ENCODE results near the gene CMTR2.

Gene CMTR2

DNA sequence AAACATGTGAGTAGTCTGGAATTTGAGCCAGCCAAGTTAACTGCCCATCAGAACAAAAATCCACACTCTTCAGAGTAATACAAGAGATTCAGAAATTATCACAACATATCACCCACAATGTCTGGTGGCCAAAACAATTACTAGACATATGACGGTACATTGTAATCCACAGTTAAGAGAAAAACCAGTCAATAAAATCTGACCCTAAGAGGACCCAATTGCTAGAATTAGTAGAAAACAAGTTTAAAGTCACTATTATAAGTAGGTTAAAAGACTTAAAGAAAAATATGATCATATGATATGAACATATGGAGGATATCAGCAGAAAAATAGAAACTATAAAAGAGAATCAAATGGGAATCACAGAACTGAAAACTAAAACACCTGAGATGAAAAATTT, 15.8 kb downstream of the CMTR2 start:
- DNase-seq (ENCODE audit: low spot score) = no peak

DNA sequence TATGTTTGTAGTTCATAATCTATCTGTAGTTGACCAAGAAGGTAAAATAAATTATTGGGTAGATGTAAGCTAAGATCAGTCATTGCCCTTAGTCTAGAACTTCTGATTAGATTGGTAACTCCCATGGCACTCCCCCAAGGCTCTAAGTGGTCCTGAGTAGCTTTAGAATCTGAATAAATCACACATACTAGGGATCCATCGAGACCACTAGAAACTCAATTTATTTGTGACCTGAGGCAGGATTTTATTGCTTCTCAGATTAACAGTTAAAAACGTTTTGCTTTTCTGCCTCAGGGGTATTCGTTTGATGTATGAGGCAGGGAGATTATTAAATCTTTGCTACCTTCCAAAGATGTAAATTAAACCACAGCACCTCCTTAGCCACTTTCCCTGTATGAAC, 24.9 kb downstream of the CMTR2 start:
- DNase-seq (ENCODE audit: low spot score) = no peak

DNA sequence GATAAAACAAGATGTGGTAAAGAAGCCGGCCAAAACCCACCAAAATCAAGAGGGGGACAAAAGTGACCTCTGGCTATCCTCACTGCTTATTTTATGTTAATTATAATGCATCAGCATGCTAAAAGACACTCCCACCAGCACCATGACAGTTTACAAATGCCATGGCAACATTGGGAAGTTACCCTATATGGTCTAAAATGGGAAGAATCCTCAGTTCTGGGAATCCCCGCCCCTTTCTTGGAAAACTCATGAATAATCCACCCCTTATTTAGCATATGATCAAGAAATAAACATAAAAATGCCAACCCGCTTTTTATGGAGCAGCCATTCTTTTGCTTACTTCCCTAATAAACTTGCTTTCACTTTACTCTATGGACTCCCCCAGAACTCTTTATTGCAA, 25.6 kb downstream of the CMTR2 start:
- DNase-seq (ENCODE audit: low spot score) = no peak

DNA sequence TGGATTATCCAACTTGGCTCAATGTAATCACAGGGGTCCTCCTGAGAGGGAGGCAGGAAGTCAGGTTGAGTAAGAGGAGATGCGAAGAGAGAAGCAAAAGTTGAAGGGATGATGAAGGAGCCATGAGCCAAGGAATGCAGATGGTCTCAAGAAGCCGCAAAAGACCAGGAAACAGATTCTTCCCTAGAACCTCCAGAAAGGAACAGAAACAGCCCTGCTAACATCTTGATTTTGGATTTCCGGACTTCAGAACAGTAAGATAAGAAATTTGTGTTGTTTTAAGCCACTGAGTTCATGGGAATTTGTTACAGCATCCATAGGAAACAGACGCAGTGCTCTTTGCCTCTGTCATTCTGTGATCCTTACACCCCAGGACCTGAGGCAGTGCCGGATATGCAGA, 26.8 kb downstream of the CMTR2 start:
- DNase-seq (ENCODE audit: low spot score) = no peak

DNA sequence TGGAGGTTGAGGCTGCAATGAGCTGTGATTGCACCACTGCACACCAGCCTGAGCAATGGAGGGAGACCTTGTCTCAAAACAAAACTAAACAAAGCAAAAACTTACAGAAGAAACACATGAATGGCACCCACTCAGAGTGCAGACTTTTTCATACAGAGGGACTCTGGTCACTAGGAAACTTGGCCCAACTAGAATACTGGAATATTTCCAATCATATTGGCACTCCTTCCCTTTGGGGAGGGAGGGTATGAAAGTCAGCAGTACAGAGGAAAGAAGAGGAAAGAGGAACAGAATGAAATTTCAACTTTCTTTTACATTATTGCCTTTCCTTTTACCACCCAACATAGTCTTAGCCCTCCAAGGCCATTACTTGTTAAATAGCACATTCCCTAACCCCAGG, 28.2 kb downstream of the CMTR2 start:
- DNase-seq (ENCODE audit: low spot score) = no peak

DNA sequence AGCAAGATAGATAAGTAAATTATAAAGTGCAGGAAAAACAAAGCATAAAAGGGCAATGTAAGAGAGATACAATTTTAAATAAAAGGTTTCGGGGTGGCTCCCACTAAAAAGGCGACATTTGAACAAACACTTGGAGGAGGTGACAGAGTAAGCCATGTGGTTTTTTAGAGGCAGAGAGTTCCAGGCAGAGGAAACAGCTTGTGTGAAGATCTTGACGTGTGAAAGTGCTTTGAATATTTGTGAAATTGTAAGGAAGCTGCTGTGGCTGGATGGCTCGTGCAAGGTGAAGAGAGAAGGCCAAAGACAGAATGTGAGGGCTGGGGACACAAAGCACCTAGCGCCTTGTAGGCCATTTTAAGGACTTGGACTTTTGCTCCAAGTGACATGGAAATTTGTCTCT, 30.1 kb downstream of the CMTR2 start:
- DNase-seq (ENCODE audit: low spot score) = no peak

DNA sequence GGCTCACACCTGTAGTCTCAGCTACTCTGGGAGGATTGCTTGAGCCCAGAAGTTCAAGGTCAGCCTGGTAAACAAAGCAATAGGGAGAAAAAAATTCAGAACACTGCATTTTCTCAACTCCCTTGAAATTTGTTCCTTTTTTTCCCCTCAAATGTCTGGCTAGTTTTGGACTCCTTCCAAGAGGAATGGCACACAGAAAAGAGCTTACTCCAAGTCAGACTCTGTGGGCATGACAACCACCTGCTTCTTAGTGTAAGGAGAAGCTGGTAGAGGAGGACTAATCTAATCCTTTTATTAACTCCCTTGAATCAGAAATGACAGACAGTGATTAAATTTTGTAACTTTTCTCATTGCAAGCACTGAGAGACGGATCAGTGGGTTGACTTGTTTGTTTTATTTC, 30.8 kb downstream of the CMTR2 start:
- no peak for DNase-seq (ENCODE audit: low spot score)

DNA sequence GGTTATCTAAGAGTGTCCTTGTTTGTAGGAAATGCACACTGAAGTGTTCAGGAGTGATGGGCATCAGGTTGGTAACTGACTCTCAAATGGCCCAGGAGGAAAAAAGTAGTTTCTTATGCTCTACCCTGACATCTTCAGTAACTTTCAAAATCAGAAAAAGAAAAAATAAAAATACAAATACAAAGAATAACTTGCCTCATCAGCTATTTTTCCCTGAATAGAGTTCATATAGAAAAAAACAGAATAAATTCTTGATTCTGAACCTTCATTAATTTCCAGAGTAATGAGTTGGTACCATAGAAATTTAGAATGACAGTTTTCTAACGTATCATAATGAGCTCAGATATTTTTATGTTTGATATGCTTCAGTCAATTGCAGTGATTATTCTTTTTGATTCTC, 31.4 kb downstream of the CMTR2 start:
- DNase-seq (ENCODE audit: low spot score) = no peak

DNA sequence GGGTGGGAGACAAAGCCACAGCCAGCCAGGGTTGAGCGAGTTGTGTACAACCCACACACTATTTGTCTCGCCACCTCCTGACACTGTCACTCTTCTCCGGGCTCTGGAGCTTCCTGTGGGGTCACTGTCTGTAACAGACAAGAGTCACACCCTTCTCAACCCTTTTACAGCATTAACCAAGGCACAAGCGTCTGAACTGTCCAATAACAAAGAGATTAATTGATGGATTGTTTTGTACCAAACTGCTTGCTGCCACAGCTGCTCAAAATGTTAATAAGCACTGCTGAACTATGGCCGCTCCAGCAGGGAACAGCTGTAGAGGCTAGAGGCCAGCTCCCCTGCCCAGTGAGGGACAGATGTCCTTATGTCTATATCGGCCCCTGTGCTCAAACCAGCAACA, 33.5 kb downstream of the CMTR2 start:
- no peak for DNase-seq (ENCODE audit: low spot score)

DNA sequence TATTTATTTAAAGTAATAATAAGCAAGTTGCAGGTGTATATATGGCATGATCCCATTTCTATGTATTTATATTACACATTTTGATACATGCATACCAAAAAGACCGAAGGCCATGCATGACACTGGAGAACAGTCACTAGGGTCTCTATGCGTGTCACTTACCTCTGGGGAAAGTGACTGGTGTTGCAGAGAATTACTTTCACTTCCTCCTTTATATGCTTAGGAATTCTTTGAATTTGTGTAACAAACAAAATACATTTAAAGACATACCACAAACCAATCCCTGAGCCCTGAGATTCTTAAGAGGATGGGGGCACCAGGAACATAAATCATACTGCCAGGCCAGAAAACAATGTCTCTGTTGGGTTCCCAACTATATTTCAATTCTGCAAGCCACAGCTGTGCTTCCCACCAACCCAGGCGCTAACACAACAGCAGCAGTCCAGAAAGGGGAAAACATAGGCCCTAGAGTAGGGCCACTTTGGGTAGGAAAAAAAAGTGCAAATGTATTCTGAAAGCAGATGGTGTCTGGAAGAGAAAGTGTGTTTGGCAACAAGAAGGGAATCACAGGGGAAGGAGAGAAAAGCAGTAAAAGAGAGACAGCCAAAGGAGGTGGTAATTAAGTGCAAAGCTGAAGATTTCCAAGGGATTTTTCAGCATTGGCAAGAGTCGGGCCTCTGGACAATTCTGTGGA, 34.2 kb downstream of the CMTR2 start:
- DNase-seq (ENCODE audit: low spot score) = no peak

DNA sequence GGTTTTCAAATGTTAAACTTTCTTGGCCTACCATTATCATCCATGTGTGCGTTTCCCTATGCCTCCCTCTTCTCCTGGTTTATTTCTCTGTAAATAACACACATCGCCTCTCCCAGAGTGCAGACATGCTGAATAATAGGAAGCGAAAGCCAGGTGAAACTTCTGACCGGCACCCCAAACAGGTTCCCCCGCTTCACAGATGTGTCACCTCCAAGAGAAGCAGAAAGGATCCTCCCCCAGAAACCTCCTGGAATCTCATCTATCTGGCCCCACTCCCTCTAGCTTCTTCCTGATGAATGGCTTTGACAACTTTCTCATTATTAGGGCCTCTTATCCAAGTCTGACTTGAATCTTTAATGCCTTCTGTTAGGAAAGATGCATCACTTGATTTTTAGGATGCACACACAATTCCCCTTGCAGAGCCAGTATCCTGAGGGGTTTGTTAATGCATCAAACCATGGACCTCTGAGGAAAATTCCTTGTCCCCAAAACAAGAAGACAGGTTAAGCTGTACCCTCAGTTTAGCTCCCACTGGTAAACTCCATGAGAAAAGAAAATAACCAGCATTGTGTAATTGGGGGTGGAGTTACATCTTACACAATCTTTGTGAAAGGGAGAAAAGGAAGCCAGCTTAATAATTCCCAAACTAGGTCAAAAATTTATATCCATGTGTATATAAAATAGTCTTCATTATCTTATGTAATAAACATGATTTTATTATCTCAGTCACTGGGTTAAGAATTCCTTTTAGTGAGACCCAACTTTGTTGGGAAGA, 38.6 kb downstream of the CMTR2 start:
- no peak for DNase-seq (ENCODE audit: low spot score)

DNA sequence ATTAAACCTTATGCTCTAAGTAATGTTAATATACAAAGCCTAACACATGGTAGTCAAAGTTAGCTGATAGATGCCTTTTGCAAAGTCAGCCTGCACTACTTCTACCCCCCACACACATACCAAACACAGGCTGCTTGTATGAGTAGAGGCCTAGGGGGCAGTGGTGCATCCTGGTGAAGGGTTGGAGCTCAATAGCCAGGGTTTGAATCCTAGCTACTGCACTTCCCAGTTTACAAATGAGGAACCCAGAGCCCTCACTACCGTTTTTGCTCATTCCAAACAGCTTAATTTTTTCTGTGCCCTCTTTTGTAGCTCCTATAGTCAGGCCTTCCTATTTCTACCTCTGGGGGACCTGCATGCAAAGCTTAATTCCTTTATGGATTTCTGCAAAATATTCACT, 39.8 kb downstream of the CMTR2 start:
- no peak for DNase-seq (ENCODE audit: low spot score)

DNA sequence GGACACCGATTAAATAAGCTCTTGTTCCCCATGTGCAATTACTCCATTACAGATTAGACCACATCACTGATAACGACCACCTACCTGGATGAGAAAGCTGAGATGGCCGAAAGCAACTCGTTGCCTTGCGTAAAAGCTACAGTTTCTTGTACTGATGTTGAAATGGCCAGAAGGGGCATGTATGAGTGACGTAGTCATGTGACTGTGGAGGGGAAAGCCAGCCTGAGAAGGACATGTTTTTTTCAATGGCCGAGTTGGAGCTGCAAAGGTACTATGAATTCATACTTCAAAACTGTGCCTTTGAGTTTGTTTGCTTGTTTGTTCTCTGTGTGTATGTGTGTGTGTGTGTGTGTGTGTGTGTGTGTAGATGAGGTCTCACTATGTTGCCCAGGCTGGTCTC, 41.7 kb downstream of the CMTR2 start:
- no peak for DNase-seq (ENCODE audit: low spot score)

DNA sequence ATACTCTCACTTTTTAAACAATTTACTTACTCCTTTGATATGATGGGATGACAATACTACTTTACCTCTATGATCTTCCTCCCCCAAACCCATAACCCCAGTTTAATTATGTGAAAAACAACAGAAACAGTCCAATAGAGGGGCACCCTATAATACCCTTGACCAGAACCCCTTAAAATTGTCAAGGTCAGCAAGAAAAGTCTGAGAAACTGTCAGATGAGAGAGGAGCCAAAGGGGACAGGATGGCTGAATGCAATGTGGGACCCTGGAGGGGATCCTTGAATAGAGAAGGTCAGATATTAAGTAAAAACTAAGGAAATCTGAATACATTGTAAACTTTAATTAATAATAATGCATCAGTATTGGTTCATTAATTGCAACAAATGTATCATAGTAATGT, 42.9 kb downstream of the CMTR2 start:
- no peak for DNase-seq (ENCODE audit: low spot score)

DNA sequence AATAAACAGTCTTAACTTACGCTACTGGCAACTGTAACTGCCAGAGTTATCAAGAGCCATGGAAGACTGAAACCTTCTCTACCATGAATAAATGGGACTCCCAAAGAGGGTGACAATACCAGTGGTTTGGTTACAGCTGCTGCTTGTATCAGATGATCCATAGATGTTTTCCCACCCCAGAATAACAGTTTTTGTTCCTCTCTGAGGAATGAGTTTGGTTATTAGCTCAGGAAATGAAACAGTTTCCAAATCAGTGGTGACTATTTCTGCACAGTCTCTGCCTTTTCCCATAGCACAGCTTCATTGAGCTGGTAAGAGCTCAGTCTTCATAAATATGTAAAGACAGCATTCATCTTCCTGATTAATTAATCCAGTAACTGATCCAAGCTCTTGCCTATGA, 44.7 kb downstream of the CMTR2 start:
- no peak for DNase-seq (ENCODE audit: low spot score)

DNA sequence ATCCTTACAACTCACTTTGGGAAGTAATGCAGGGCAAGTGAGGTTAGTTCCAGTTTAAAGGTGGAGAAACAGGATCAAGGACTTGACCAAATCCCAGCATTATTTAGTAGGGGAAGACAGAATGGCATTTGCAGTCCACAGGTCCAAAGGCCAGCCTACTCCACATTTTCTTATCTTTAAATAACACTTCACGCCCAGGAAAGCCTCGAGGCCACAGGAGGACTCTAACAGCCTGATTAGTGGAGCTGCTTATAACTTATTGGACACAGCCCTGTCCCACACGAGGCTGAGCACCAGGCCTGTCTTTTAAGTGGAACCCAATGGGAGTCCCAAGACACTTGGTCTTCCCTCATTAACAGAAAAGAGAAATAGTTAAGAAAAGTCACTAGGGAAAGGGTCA, 46.6 kb downstream of the CMTR2 start:
- no peak for DNase-seq (ENCODE audit: low spot score)

DNA sequence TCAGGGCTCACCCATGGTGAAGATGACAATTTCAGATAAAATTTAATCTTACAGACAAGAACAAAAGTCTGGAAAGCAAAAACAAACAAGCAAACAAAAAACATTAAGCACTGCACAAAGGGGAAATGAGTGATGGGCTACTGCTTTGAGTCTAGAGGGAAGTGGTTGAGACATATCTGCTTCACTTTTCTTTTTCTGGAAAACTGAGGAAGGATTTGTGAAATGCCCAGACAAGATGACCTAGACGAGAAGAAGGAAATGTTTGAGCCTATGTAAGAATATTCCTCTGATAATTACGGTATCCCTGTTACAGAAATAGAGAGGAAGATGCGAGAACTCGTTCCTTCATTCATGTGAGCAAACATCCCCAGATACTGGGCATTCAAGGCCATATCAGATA, 47.2 kb downstream of the CMTR2 start:
- no peak for DNase-seq (ENCODE audit: low spot score)
